K562 treated with DMSO at 1 percent for 4 hours (cell line): ENCODE results near the gene SRRM1. TPM values are rescaled to one million over a fixed set of nuclear protein-coding genes. Genes with fewer than 3 reads are reported as not detected.

ENCODE experiments used
- total RNA-seq: library from RNA; unstranded; fragments of 300-600 nt; gene quantifications from 2 replicates; pipeline ENCODE4 v1.2.3, GENCODE V29; 2022; ENCODE audit not compliant: insufficient read depth

The SRRM1 gene
- total RNA-seq, result 63.3 and 102 TPM in 2 replicates

DNA sequence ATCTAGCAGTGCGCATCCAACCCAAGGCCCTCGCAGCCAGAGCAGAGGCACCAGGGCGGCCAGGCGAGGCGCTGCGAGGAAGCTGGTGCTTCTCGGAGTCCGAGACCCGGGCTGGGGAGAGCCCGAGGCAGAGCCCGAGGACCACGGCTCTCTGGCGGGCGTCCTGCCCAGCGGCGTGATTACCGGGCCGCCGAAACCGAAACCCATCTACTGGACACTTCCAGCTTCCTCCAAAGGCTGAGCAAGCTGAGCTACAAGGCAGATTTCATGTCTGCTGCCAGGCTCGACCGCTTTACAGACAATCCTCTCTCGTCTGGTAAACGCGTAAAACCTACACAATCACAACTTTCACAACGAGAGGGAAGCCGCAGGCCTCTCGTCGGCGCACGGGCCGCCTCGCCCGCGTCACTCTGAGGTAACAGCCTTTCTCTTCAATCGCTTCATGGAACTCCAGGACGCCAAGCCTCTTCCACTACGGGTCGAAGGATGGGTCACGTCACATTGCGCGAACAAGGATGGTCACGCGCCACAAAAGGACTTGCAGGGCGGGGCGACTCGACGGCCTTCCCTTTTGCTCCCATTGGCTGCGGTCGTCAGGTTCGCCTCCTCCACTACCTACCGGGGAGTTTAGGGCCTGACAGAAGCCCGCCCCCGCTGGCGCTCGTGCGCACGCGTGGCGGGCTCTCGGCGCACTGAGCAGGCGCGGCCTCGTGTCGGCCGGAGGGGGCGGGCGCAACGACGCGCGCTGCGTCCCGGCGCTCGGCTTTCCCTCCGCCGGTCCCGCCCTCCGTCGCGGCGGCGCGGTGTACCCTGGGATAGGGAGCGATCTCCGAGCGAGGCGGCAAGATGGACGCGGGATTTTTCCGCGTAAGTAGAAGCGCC is at the start of gene SRRM1:
Gene SRRM1 (plus strand): TSS at position 822 of the 882 bp plus-strand sequence. CDS start 25 bp downstream, at position 847.

Other genes starting within 250 kb of the SRRM1 start
- 3.8 and 5.3 TPM in 2 replicates for gene STPG1, start 229.5 kb upstream of the SRRM1 start, total RNA-seq
- gene NIPAL3, start 227.5 kb upstream of the SRRM1 start, total RNA-seq, result 19.7 and 21.1 TPM in 2 replicates
- gene RCAN3, start 140.5 kb upstream of the SRRM1 start, total RNA-seq, result 1.5 and 2.7 TPM in 2 replicates
- gene NCMAP, start 87.2 kb upstream of the SRRM1 start, total RNA-seq, result not detected in 2 replicates
- gene CLIC4, start 102.1 kb downstream of the SRRM1 start, total RNA-seq, result 70.8 and 79.9 TPM in 2 replicates